Activated CD4-positive, alpha-beta T cell treated with anti-CD3 and anti-CD28 coated beads for 24 hours (primary cell): ENCODE measurements around the gene TFAP2A.

Source experiments
- DNase-seq, 2 donors: peaks; one replicate each; pipeline ENCODE4 v3.0.0-alpha.2; 2020; ENCODE audit warnings: low read depth in 2 of 2

TFAP2A gene

DNA sequence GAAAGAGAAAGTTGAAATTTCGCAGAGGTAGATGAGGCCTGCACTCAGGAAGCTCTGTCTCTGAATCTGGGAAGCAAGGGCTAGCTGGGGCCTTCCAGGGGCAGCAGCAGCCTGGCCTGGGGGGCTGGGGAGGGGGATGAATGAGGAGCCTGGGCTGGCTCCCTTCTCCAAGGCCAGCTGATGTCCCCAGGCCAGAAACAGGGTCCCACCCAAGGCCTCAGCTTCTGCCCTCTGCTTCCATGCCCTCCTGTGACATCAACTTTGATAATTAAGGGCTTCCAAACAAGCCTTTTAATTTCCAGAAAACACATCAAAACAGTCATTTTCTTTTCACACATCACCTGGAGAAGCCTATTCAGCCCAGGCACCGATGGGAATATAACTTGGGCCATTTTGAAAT lies 15.4 kb downstream of the TFAP2A start:
- no peak for DNase-seq

DNA sequence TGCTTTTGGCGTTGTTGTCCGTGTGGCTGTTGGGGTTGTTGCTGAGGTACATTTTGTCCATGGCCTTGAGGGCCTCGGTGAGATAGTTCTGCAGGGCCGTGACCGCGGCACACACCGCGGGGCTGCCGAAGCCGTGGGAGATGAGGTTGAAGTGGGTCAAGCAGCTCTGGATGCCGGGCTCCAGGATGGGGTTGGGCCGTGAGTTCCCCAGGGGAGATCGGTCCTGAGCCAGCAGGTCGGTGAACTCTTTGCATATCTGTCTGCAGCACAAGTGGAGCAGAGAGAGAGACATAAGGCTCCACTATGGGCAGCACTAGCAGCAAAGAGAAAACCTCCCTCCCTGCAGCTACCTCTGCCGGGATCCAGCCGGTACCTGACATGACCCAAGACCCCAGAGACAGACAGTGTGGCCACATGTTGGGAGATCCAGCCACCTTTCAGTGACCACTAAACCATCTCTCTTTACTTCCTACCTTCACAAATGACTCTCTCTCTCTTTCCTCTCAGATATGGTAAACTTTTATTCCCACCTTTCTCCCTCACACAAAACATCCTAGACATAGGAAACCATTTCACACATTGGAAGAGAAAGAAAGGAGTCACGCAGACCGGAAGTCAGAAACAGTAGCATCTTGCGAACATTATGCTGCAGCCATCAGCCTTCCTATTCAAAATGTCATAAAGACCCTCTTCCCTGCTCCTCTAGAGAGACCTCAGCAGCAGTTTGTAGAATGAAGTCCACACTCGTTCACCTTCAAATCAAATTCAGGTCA lies 16.2 kb downstream of the TFAP2A start:
- DNase-seq = no peak

DNA sequence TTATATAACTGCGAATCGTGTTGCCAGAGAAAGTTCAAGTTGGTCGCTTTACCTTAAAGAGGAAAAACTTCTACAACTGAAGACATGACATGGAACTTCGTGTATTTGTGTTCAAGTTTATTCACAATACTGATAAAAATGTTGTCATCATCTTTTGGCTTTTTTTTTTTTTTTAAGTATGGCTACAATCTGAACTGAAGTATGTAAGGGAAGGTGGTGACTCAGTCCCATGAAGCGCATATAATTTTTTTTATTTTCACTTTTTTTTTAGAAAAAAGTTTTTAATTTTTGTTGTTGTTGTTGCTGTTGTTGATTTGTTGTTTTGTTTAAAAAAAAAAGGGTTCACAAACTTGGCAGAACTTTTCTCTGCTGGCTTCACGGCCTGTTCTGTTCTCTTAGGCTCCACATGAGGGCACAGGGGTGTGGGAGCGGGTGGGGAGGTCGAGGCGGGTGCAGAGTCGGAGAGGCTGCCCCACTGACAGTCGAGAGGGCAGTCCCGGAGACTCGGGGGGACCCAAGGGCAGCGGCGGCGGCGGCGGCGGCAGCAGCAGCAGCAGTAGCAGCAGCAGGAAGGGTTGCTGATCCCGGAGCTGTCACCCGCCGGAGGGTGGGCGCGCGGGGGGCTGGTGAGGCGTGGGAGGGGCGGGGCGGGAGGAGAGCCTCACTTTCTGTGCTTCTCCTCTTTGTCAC lies 17.0 kb downstream of the TFAP2A start:
- no peak for DNase-seq

DNA sequence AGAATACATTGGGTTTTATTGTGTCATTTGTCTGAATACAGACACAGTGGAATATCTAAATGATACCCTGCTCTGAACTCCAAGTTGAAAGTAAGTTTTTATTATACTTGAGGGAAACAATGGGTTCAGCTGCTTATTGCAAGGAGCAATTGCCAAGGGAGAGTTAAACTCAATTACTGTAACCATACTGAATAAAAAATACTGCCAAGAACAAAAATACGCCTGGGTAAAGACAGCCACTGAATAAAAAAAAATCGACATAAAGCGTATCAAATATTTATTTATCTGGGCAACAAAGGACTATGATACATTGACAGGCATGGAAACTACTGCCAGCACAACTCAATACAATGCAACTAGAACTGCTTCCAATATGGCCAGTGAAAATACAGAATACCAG lies 18.1 kb downstream of the TFAP2A start:
- no peak for DNase-seq

DNA sequence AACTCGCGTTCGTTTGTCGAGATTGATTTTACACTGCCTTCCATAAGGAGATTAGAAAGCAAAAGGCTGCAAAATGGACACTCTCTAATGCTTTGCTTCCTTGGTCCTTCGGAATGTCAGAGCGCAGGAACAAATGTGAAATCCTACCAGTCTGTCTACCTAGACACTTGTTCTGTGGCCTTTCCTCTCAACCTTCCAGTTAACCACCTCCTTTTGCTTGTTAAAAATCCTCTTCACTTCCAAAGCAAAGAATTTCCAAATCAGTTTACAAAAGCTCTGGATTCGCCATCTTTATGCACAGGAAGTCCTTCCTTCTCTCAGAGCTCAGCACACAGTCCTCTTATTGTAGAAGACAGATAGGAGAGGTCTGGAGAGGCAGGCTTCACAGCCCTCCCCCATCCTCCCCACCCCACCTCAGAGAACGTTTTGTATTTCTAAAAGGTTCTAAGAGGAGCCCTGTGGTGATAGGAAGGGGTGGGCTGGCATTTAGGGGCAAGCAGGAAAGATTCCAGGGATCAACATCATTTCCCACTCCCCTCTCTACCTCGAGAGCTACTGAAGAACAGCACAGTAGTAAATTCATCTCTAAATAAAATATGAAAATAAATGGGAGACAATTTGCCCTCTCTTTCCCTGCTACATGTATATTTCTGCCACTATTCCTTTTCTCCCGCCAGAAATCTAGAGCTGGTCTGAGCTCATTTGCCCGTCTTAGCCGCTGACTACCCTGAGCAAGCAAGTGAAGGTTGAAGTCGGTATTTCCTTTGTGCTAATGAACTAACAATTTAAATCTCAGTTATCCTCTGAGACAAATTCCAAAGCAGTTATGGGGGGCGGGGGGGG lies 18.9 kb downstream of the TFAP2A start:
- no peak for DNase-seq

DNA sequence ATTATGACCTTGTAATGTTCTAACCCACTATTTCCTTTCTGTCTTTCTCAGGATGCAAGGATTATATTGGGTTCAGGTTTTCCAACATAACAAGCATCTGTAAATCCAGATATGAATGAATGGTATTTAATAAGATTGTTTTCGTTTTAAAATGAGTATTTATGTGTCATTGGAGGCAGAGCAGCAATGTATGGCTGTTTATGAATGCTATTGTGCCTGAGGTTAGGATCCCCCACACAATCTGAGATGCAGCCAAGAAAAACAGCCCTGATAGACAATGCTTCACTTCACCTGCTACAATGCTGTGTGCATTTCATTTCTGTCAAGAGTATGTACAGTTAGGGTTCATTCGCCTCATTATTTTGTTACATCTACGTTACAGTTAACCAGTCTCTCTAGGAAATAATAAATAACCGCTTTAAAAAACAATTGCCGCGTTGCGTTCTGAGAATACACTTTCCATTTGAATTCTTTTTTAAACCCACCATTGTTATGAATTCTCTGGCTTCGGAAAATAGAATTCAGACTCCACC lies 19.6 kb downstream of the TFAP2A start:
- DNase-seq = no peak

DNA sequence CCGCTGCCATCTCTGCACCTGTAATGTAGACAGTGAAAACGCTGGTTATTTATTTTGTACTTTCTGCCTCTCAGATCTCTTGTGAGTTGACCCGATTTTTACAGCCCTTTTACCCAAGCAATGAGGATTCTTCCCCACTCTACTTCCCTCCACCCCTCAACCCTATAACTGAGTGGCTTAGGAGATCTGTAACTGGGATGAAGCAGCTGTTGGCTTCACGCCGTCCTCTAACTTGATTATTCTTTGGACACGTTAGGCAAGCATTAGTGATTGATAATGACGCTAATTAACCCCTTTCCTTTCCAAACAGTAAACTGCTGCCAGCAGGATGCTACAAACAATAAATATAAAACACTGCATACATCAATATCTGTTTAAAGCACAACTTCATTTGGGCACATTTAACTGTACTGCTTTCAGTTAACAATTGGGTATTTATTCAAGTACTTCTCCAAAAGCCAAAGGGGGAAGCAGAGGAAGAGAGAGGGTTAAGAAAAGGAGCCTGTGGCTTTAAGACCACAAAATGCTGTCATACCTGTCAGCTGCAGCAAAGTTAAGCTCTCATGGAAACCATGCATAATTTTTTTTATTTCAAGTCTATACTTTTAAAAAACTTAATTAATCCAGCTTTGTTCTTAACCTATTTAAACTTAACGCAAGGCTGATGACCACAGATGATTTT lies 21.2 kb downstream of the TFAP2A start:
- DNase-seq = no peak

DNA sequence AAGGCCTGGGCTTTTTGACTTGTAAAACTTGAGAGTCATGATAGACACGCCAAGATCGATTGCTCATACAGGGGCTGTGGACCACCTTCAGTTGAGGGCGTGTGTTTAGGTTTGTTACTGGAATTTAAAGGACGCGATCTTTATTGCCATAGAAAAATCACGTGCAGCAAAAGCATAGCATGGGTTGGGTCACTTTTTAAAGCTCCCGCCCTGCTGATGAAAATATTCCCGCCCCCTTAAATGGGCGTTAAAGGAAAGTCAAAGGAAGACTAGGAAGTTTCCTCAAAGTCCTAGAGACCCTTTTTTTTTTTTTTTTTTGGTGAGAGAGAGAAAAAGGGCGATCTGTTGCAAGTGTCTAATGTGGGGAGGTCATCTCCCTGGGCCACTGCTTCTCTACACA lies 23.1 kb downstream of the TFAP2A start:
- no peak for DNase-seq

DNA sequence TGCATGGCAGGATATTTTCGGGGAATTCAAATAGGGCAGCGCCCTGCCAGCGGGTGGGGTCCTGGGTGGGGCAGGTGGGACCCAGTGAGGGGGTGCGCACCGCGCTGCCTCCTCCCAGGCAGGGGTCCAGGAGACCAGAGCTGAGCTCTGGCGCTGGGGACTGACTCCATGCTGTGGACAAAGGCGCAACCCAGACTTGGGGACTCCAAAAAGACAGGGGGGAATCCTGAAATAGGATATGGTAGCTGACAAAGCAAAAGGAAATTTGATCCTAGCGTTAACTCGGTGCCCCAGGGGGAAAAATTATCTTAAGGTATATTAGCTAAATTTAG lies 23.6 kb downstream of the TFAP2A start:
- no peak for DNase-seq

DNA sequence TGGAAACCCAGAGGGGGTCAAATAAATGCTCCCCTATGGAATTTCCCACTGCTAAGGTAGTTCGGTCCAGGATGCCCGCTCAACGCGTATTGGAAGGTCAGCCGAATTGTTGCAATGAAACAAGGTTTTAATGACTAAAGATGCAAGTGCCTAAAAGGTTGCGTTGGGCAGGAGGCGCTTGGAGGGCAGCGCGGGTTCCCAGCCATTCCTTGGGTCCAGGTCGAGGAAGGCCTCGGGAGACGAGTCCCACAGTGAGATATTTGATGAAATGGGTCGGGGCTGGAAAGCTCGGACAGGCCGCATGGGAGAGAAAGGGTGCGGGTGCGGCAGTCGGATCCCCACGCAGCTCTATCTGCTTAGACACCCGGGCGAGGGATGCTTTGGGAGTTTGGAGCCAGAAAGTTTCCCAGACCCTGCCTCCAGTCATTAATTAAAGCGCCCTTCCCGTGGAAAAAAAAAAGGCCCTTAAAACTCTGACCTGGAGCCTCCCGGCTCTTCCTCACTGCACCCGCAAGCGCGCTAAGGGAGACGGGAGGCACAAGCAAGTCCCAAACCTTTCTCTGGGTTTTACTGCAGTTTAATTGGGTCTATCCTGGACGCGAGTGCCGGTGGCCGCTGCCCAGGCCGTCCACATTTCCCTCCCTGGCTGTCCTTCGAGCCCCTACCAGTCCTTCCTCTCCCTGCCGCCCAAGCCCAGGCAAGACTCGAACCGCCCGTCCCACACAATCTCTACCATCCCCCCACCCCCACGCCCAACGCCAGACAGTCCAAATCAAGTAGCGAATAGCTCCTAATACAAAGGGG lies 24.2 kb downstream of the TFAP2A start:
- no peak for DNase-seq

DNA sequence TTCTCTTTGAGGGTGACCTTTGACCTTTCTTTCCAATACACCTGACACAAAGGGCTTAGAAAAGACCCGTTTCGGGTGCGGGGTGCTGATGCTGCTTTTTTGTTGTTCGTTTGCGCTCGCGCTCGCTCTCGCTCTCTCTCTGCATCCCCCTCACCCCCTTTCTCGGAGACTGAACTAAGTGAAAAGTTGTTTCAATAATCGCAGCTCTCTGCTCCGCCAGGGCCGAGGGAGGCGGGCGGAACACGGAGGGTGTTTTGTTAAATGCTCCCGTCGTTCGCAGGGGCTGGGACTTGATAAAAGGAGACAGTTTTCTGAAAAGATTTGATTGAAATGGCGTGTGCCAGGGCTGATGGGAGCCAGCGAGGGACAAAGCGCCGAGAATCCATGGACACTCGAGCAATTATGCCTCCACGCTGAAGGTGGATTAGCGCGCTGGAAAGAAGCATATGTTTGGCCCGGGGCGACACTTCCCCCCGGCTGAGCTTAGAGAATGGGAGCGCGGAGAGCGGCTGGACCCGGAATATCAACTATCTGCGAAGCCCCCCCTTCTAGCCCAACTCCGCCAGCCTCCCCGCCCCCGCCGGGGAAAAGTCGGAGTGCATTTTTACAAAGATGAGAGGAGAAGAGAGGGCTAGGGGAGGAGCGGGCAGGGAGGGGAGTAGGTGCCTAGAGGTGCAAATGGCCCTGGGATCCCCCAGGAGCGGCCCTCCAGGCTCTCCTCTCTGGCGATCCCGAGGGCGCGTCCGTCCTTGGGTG lies 25.0 kb downstream of the TFAP2A start:
- DNase-seq = no peak

DNA sequence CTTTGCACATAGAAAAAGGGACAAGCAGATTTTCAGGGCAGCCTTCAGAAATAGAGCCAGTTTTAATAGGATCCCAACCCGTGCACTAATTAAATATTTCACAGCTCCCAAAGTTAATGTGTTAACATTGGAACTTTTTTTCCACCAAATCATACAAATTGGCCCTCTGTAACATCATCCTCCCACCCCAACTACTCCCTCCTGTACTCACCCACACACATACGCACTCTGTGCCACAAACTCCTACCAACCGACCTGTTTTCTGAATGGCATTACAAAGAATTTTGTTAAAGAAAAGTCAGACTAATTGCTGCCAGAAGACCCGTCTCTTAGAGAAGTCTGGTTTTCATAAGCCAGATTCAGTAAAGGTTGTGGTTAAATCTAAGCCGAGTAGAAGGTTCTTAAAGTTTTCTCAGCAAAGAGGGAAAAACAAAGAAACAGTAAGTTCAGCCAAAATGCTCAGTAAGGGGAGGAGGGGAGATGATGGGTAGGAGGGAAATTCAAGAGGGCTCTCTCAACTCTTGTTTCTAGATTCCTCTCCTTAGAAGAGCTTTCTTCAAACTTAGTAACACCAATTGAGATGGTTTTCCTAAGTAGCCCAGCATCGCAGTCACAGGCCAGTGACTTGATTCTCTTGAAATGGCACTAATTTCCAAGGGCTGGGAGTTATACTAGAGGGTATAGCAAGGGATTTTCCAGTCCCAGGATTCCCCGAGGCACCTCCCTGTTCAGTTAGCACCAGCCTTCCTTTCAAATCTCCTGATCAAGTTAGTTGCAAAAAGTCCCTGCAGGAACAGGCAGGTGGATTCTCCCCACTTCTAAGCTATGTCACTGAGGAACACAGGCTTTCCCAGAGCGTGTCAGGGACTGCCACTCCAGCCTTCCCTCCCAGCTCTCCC lies 27.9 kb downstream of the TFAP2A start:
- DNase-seq = no peak

DNA sequence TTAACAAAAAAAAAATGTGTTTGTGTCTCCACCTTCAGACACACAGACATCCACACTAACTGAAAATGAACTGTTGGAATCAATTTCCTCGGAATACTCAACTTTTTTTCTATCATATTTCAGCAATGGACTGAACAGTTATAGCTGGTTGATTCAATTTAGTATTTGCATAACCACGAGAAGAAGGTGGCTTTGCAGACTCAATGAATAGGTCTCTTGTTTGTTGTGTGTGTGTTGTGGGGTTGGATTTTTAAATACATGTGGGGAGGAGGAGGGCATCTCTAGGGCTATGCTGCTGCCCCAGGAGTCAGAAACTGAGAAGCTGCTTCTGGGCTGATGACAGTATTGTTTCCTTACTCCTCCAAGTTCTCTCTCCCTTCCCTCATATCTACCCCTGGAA lies 28.7 kb downstream of the TFAP2A start:
- no peak for DNase-seq

DNA sequence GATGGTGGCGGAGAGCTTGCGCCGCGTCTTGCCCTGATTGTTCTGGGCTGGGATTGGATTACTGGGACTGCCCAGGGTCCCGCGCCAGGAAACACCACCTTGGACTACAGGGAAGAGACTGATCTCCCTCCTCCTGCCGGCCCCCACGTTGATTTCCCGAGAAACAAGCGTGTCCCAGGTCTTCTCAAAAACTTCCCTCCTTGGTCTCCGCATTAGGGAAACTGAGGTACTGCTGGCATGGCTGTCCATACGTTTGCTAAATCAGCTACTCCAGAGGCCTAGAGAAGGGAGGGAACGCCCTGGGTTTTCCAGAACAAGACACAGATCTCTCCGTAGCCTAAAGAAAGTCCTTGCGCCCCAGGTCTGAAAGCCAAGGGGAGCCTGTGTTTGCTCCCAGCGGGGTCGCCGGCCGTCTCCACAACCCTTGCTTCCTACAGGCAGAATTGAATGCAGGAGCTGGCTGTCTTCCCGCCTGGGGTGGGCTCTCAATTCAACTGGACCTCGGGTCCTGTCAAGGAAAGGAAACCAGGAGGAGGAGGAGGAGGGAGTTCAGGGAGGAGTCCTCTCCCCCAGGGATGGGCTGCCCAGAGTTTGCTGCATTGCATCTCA lies 29.2 kb downstream of the TFAP2A start:
- no peak for DNase-seq

DNA sequence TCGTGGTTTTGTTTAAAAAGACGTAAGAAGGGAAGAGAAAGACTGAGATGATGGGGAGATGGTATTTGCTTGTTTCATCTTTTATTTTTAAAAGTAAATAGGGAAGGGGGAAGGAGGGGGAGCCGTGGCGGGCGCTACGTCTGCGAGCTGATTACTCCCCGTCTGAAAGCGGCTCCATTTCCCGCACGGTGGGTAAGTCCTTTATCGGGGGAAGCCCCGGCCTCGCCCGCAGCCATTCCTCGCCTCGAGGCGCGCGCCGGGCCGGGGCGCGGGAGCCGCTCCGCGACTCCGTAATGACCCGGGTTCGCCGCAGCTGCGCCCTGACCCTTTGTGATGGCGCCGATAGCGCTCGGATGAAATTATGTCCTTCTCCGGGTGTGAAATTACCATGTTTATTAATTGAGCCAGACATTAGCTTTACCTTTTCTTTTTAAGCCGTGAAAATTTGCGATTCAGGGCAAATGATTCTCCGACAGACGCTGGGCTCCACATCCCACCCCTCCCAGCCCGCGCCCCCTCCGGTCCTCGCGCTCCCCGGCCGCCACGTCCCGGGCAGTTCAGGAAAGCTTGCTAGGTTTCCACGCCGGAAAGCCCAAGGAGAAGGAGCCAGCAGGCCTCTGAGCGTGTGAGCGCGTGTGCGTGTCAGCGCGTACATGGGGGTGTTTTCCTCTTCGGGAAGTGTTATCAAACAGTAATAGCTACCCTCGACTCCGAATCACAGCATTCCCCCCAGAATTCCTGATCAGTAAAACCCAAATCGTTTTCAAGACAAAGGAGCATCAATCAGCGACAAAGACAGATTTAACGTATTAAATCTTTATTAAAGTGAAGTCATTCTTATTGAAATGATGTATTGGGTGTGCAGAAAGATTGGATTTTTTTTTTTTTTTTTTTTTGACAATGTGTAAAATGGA lies 30.0 kb downstream of the TFAP2A start:
- no peak for DNase-seq

DNA sequence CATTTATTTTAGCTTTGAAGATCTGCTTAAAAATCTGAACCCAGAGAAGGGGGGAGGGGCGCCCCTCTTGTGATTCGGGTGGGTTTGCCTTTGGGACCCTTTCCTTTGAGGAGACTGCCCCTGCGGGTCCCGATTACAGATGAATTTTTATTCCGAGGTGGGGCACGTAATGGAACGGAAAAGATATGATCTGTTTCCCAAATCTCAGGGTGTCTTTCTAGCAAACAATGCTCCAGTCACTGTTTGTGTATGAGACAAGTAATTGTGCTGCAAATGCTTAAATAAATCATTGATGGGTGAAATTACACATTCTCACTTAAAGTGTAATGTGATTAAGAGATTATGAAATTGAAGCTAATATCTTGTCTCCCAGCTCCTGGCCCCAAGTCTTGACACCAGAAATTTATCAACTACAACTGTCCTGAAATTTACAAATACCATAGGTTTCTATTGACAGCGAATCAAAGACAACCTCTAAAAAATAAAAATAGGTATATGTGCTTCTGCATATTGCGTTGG lies 30.7 kb downstream of the TFAP2A start:
- no peak for DNase-seq

DNA sequence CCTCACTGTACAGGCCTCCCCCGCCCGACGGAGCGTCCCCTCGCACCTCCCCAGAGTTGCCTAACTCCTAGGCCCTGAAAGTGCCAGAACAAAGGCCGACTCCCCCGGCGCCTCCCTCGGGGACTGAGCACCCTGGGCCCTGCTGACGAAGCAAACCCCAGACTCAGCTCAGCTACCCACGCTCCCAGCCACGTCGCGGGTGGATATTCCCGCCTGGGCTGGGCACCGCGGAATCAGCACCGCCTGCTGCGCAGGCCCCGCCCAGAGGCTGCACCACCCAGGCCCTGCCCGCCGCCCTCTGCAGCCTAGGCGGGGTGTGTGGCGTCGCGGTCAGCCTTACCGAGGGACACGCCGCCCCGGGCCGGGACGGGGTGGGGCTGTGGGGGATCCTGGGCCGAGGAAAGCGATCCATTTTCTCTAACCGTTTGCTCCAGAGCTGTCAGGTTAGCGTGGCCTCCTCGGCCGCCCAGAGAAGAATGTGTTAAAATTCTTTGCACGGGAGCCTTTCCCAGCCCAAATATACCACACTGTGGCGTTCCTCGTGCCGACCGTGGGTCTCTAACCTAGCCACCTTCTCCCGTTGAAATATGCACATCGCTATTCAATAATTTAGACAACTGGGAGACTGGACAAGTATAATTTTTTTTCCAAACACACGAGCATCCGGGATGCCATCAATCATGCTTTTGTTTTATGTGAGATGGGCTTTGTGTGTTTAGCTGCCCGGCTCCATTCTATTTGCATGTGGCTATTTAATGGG lies 31.4 kb downstream of the TFAP2A start:
- DNase-seq = no peak
